ENCODE data around the gene NDFIP2. TPM values are rescaled to one million over a fixed set of nuclear protein-coding genes. Genes with fewer than 3 reads are reported as not detected.

The NDFIP2 gene
- total and polyA plus RNA-seq, 2 donors (not counting 3 experiments of a cell fraction or from before 2014, with no cell fraction given) = 7.9 to 18.5 TPM

DNA sequence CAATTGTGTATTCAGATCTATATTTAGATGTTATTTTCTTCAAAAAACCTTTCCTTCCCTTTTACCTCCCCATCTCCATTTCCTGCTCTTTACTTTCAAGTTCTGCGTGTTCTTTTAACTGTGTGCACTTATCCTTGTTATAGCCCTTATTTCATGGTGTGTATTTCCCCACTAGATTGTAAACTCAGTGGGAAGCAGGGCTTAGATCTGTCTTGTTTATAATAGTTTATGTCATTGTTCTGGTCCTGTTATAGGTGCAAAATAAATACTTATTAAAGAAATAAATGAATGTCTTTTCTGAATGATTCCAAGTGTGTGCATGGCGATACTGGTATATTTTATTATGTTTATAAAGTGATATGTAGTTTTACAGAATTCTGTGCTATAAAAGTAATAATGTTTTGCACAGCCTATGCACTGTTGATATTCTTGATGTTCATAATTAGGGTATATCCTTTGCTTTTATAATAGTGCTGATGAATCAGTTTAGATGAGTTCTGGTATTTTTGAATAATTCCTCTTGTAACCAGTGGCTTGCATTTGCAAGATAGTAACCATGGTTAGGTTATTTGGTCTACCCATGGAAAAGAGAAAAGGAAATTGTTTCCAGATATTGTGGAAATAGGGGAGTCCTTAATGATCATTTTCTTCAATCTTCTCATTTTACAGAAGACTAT lies 12.1 kb downstream of the NDFIP2 start:
- H3K27ac ChIP-seq (ENCODE audit: insufficient read depth, low read depth, low read length) = no peak overlapping the region
- peaks cover 14% of the 10 kb centered on the region for H3K79me2 ChIP-seq (ENCODE audit: control insufficient read depth, insufficient read depth, low read length)
- H4K20me1 ChIP-seq (replicated peaks; ENCODE audit: control insufficient read depth, extremely low read depth, insufficient read depth, low read length) = no peaks in the 10 kb centered on the region
- no peaks in the 10 kb centered on the region for H3K27me3 ChIP-seq (ENCODE audit: control insufficient read depth in 2 of 2, insufficient read depth in 2 of 2, low read length in 2 of 2)
- no peak overlapping the region for H3K4me2 ChIP-seq (ENCODE audit: insufficient read depth, low read length)
- no peaks in the 10 kb centered on the region for H3K9me1 ChIP-seq (replicated peaks; ENCODE audit: control insufficient read depth, extremely low read depth, insufficient read depth, low read length)
- no peaks in the 10 kb centered on the region for H3K4me1 ChIP-seq (ENCODE audit: control insufficient read depth, extremely low read depth, insufficient read depth, low read length)
- H3K9ac ChIP-seq (replicated peaks; ENCODE audit: extremely low read depth, insufficient read depth, low read length) = no peak overlapping the region
- CTCF ChIA-PET = interaction anchor here (1.3 to 1.8 kb wide), 4 partner anchors 11 to 69 kb away, joined by 3 to 4 read pairs (median 4); partner anchors contain the start of gene NDFIP2
- TF ChIP-seq, protein P1, sequence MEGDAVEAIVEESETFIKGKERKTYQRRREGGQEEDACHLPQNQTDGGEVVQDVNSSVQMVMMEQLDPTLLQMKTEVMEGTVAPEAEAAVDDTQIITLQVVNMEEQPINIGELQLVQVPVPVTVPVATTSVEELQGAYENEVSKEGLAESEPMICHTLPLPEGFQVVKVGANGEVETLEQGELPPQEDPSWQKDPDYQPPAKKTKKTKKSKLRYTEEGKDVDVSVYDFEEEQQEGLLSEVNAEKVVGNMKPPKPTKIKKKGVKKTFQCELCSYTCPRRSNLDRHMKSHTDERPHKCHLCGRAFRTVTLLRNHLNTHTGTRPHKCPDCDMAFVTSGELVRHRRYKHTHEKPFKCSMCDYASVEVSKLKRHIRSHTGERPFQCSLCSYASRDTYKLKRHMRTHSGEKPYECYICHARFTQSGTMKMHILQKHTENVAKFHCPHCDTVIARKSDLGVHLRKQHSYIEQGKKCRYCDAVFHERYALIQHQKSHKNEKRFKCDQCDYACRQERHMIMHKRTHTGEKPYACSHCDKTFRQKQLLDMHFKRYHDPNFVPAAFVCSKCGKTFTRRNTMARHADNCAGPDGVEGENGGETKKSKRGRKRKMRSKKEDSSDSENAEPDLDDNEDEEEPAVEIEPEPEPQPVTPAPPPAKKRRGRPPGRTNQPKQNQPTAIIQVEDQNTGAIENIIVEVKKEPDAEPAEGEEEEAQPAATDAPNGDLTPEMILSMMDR (IDR thresholded peaks at IDR 0.05; ENCODE audit: extremely low read depth in 1 of 2, insufficient read depth in 1 of 2, low read depth in 1 of 2, low read length in 2 of 2) = no peak
- TF ChIP-seq FOS (IDR thresholded peaks at IDR 0.05; ENCODE audit: borderline replicate concordance, insufficient read depth, low read length) (no peak), MYC (IDR thresholded peaks at IDR 0.05; ENCODE audit: low read depth, low read length) (no peak), JUN (IDR thresholded peaks at IDR 0.05; ENCODE audit: borderline replicate concordance, insufficient read depth, insufficient read length, low read depth) (no peak), POLR2A (IDR thresholded peaks at IDR 0.05; ENCODE audit: low read depth, low read length) (no peak), POLR2AphosphoS5 (IDR thresholded peaks at IDR 0.05; ENCODE audit: insufficient read depth, low read depth, low read length) (no peak), EZH2 (IDR thresholded peaks at IDR 0.05; ENCODE audit: borderline replicate concordance, low read depth, low read length, severe bottlenecking) (no peak), GATA2 (IDR thresholded peaks at IDR 0.05; ENCODE audit: insufficient read depth, insufficient read length, low read depth, low read length) (no peak)
- DNase-seq (ENCODE audit: low read depth, low spot score) = no peak
- POLR2A ChIA-PET = no interaction called here
- H2AFZ ChIP-seq (ENCODE audit: low read depth, low read length) = no peak overlapping the region
- intact Hi-C loops (cut with micrococcal nuclease) (no loop called here), dilution Hi-C loops (cut with MboI; ENCODE audit: extremely low pct_ligation_motif_present, low sequenced_read_pairs) (no loop called here)
- no peaks in the 10 kb centered on the region for H3K9me3 ChIP-seq (replicated peaks; ENCODE audit: control insufficient read depth, insufficient read depth, low read length)
- no TSS peak for BruUV-seq (replicated peaks)
- H3K36me3 ChIP-seq (ENCODE audit: control insufficient read depth in 2 of 2, extremely low read depth in 1 of 2, insufficient read depth in 2 of 2, low read length in 2 of 2) = no peaks in the 10 kb centered on the region
- FAIRE-seq = no peak
- H3K4me3 ChIP-seq (replicated peaks in 1 of 3; ENCODE audit: insufficient read depth in 1 of 3, low read depth in 1 of 3, low read length in 3 of 3) = no peak overlapping the region

All from endothelial cell of umbilical vein (primary cell).